K562 (cell line): Measurements from ENCODE around the gene SH3BP5. TPM values are rescaled to one million over a fixed set of nuclear protein-coding genes. Genes with fewer than 3 reads are reported as not detected.

Experiments
- CEBPG ChIP-seq, 3 experiments: fragments of 200-800 bp in 1 of 3; sonication (Bioruptor generic) in 1 of 3; sonication (generic) in 1 of 3; formaldehyde crosslinking in 1 of 3; IDR thresholded peaks in 2 of 3; conservative IDR thresholded peaks in 1 of 3; 2 replicates each; pipeline versions ENCODE4 v1.6.1 to v1.8.0; 2016 to 2022; ENCODE audit warnings: missing compliant biosample characterization in 2 of 3, missing genetic modification characterization in 2 of 3, mild to moderate bottlenecking in 1 of 3, missing genetic modification reagents in 1 of 3
- FOS ChIP-seq: IDR thresholded peaks from 3 replicates; pipeline ENCODE4 v1.6.1; 2011; ENCODE audit not compliant: insufficient read length; ENCODE audit errors: extremely low read depth
- HDAC3 ChIP-seq: fragments of 450-650 bp; IDR thresholded peaks from 2 replicates; pipeline ENCODE4 v1.6.1; 2018; ENCODE audit warnings: borderline replicate concordance, mild to moderate bottlenecking, moderate library complexity; ENCODE audit not compliant: partially characterized antibody
- HOXB6 ChIP-seq: fragments of 250-450 bp; sonication (Bioruptor Pico); IDR thresholded peaks from 2 replicates; pipeline ENCODE4 v1.5.1; 2022; ENCODE audit warnings: mild to moderate bottlenecking, borderline replicate concordance
- IRF1 ChIP-seq: sonication (generic); formaldehyde crosslinking; IDR thresholded peaks from 2 replicates; pipeline ENCODE4 v1.8.0; 2022; ENCODE audit warnings: missing genetic modification reagents, mild to moderate bottlenecking, borderline replicate concordance
- JUN ChIP-seq, 2 experiments: sonication (generic) in 1 of 2; formaldehyde crosslinking in 1 of 2; IDR thresholded peaks; 2 replicates each; pipeline versions ENCODE4 v1.6.1 to v1.8.0; 2012 to 2022; ENCODE audit warnings: borderline replicate concordance in 2 of 2, mild to moderate bottlenecking in 2 of 2, improper control_type of control experiment in 1 of 2, low read depth in 1 of 2, low read length in 1 of 2, missing genetic modification reagents in 1 of 2
- JUNB ChIP-seq: fragments of 450-650 bp; formaldehyde crosslinking; conservative IDR thresholded peaks from 2 replicates; pipeline ENCODE4 v1.4.0; 2020; ENCODE audit warnings: mild to moderate bottlenecking
- KDM4B ChIP-seq, 2 experiments: fragments of 450-650 bp in 1 of 2; sonication (generic) in 1 of 2; IDR thresholded peaks; 2 replicates each; pipeline ENCODE4 v1.6.1; 2016 to 2017; ENCODE audit warnings: borderline replicate concordance in 2 of 2, antibody characterized with exemption in 1 of 2, low read depth in 1 of 2, mild to moderate bottlenecking in 1 of 2
- KLF6 ChIP-seq: fragments of 250-450 bp; sonication (Bioruptor Pico); IDR thresholded peaks from 2 replicates; pipeline ENCODE4 v1.4.0; 2020; ENCODE audit warnings: mild to moderate bottlenecking, moderate library complexity, borderline replicate concordance
- LARP7 ChIP-seq: fragments of 450-650 bp; IDR thresholded peaks from 2 replicates; pipeline ENCODE4 v1.6.1; 2016
- NCOA1 ChIP-seq: fragments of 450-650 bp; IDR thresholded peaks from 2 replicates; pipeline ENCODE4 v1.6.1; 2016; ENCODE audit warnings: low read depth
- NCOR1 ChIP-seq: fragments of 450-650 bp; IDR thresholded peaks from 2 replicates; pipeline ENCODE4 v1.6.1; 2016; ENCODE audit warnings: mild to moderate bottlenecking, moderate library complexity
- NR0B1 ChIP-seq: fragments of 450-650 bp; IDR thresholded peaks from one replicate; pipeline ENCODE4 v1.6.1; 2018; ENCODE audit warnings: mild to moderate bottlenecking, moderate library complexity; ENCODE audit not compliant: partially characterized antibody
- NRF1 ChIP-seq, 2 experiments: fragments of 450-650 bp; IDR thresholded peaks in 1 of 2; conservative IDR thresholded peaks in 1 of 2; 2 replicates each; pipeline ENCODE4 v1.6.1; 2014; ENCODE audit warnings: mild to moderate bottlenecking in 2 of 2
- OTX1 ChIP-seq: fragments of 450-650 bp; formaldehyde crosslinking; IDR thresholded peaks from 2 replicates; pipeline ENCODE4 v1.4.0; 2022; ENCODE audit warnings: mild to moderate bottlenecking
- PHB ChIP-seq: fragments of 250-450 bp; sonication (Bioruptor Pico); IDR thresholded peaks from 2 replicates; pipeline ENCODE4 v1.5.0; 2021
- PPARD ChIP-seq: fragments of 250-450 bp; sonication (Bioruptor Pico); IDR thresholded peaks from 2 replicates; pipeline ENCODE4 v1.8.0; 2022; ENCODE audit warnings: inconsistent platforms, mild to moderate bottlenecking, moderate library complexity
- SETDB1 ChIP-seq: IDR thresholded peaks from one replicate; pipeline ENCODE4 v1.6.1; 2012; ENCODE audit warnings: low read length, control low read depth, inconsistent platforms
- SMARCA4 ChIP-seq: fragments of 450-650 bp; IDR thresholded peaks from 2 replicates; pipeline ENCODE4 v1.6.1; 2016
- SUPT5H ChIP-seq: fragments of 450-650 bp; IDR thresholded peaks from 2 replicates; pipeline ENCODE4 v1.6.1; 2016
- U2AF1 ChIP-seq: fragments of 200-400 bp; formaldehyde crosslinking; optimal IDR thresholded peaks from 2 replicates; pipeline ENCODE3; 2017; ENCODE audit warnings: mild to moderate bottlenecking, low read depth, low read length, moderate library complexity
- ZC3H11A ChIP-seq: IDR thresholded peaks from 2 replicates; pipeline ENCODE4 v1.6.1; 2012; ENCODE audit warnings: low read depth, low read length, improper control_type of control experiment
- ZNF146 ChIP-seq: IDR thresholded peaks from one replicate; pipeline ENCODE4 v1.6.1; 2018; ENCODE audit warnings: missing compliant biosample characterization; ENCODE audit not compliant: unreplicated experiment
- ZNF717 ChIP-seq: fragments of 250-450 bp; sonication (Bioruptor Pico); IDR thresholded peaks from 2 replicates; pipeline ENCODE4 v1.5.0; 2021
- ZNF830 ChIP-seq: fragments of 250-450 bp; sonication (Bioruptor Pico); IDR thresholded peaks from 2 replicates; pipeline ENCODE4 v1.5.0; 2021; ENCODE audit warnings: mild to moderate bottlenecking
- polyA plus RNA-seq, 8 experiments: library from polyadenylated mRNA; depleted of rRNA in 4 of 8; stranded (reverse) in 5 of 8; unstranded in 3 of 8; fragments of >200 nt; fragmentation: Nextera tagmentation in 2 of 8; fragmentation: Illumina TruSeq in 1 of 8; extraction: Ambion mirVana in 2 of 8; extraction: Trizol in 1 of 8; gene quantifications; 2 replicates each; pipeline versions ENCODE4 v1.2.1 to v1.2.3, GENCODE V29; 2011 to 2014; ENCODE audit warnings: inconsistent platforms in 1 of 8, missing spikeins in 1 of 8
- total RNA-seq, 7 experiments: library from RNA; depleted of rRNA in 6 of 7; stranded (reverse); fragments of >200 nt in 6 of 7; fragmentation: Illumina TruSeq in 2 of 7; extraction: Trizol in 2 of 7; gene quantifications; 2 replicates each; pipeline versions ENCODE4 v1.2.1 to v1.2.3, GENCODE V29; 2011 to 2021; ENCODE audit warnings: low replicate concordance in 1 of 7
- TF ChIP-seq, protein P1 (sequence below), 2 experiments: fragments of 450-650 bp; IDR thresholded peaks; 2 replicates each; pipeline ENCODE4 v1.6.1; 2016
- TF ChIP-seq, protein P2 (sequence below): fragments of 450-650 bp; IDR thresholded peaks from 2 replicates; pipeline ENCODE4 v1.6.1; 2016

The SH3BP5 gene
- total and polyA plus RNA-seq, 9 of the 15 experiments (the other 6 are each of a cell fraction or from before 2014, with no cell fraction given), result 2.9 to 29.0 (median 14.9) TPM

GRCh38 chr3:15205482-15205933 lies 126.9 kb downstream of the SH3BP5 start (continued):
- peak; percentile 45 for TF ChIP-seq HDAC3
- TF ChIP-seq OTX1 (CRISPR knock-in tag), result no peak
- TF ChIP-seq SMARCA4, result peak; percentile 47
- TF ChIP-seq IRF1 (CRISPR knock-in tag), result no peak
- TF ChIP-seq FOS, result no peak
- no peak for TF ChIP-seq LARP7
- TF ChIP-seq ZC3H11A, result no peak
- TF ChIP-seq SETDB1, result no peak
- no peak for TF ChIP-seq U2AF1
- no peak for TF ChIP-seq PPARD (CRISPR knock-in tag)
- TF ChIP-seq HOXB6 (CRISPR knock-in tag), result no peak
- TF ChIP-seq NCOA1, result no peak; the same call in 1 of the 2 replicates
- no peak for TF ChIP-seq CEBPG (CRISPR knock-in tag; IDR thresholded peaks at IDR 0.05)
- no peak for TF ChIP-seq CEBPG (tag; conservative IDR thresholded peaks at IDR 0.05 in 1 of 2, IDR thresholded peaks at IDR 0.05 in 1 of 2)
- no peak for TF ChIP-seq ZNF146
- TF ChIP-seq JUNB, result no peak
- TF ChIP-seq SUPT5H, result no peak
- TF ChIP-seq KLF6 (CRISPR knock-in tag), result no peak
- no peak for TF ChIP-seq ZNF830 (CRISPR knock-in tag)
- TF ChIP-seq, protein P1, sequence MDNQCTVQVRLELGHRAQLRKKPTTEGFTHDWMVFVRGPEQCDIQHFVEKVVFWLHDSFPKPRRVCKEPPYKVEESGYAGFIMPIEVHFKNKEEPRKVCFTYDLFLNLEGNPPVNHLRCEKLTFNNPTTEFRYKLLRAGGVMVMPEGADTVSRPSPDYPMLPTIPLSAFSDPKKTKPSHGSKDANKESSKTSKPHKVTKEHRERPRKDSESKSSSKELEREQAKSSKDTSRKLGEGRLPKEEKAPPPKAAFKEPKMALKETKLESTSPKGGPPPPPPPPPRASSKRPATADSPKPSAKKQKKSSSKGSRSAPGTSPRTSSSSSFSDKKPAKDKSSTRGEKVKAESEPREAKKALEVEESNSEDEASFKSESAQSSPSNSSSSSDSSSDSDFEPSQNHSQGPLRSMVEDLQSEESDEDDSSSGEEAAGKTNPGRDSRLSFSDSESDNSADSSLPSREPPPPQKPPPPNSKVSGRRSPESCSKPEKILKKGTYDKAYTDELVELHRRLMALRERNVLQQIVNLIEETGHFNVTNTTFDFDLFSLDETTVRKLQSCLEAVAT (IDR thresholded peaks at IDR 0.05), result no peak
- TF ChIP-seq NCOR1, result no peak; the same call in 1 of the 2 replicates
- TF ChIP-seq KDM4B (IDR thresholded peaks at IDR 0.05; ENCODE audit: borderline replicate concordance in 2 of 2, low read depth in 1 of 2), result no peak
- TF ChIP-seq JUN (IDR thresholded peaks at IDR 0.05; ENCODE audit: borderline replicate concordance, low read depth, low read length), result no peak
- no peak for TF ChIP-seq JUN (CRISPR knock-in tag; IDR thresholded peaks at IDR 0.05; ENCODE audit: borderline replicate concordance)
- TF ChIP-seq NR0B1, result no peak
- TF ChIP-seq ZNF717 (CRISPR knock-in tag), result no peak
- 0 out of 2 replicates have a peak, but pooled peaks have one; percentile 36 for TF ChIP-seq PHB
- no peak for TF ChIP-seq NRF1 (conservative IDR thresholded peaks at IDR 0.05 in 1 of 2, IDR thresholded peaks at IDR 0.05 in 1 of 2)
- TF ChIP-seq, protein P2, sequence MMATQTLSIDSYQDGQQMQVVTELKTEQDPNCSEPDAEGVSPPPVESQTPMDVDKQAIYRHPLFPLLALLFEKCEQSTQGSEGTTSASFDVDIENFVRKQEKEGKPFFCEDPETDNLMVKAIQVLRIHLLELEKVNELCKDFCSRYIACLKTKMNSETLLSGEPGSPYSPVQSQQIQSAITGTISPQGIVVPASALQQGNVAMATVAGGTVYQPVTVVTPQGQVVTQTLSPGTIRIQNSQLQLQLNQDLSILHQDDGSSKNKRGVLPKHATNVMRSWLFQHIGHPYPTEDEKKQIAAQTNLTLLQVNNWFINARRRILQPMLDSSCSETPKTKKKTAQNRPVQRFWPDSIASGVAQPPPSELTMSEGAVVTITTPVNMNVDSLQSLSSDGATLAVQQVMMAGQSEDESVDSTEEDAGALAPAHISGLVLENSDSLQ, result peak; percentile 39; the same call in 1 of the 2 replicates
